ENCODE data around the gene JMJD8.

- peak; percentile 39; the same call in 1 of the 2 replicates for TF ChIP-seq POLR2AphosphoS5 (IDR thresholded peaks at IDR 0.05; ENCODE audit: low read depth, low read length)
- no peak for TF ChIP-seq TAF1 (IDR thresholded peaks at IDR 0.05; ENCODE audit: borderline replicate concordance, insufficient read depth, low read length)
- TF ChIP-seq, protein P1, sequence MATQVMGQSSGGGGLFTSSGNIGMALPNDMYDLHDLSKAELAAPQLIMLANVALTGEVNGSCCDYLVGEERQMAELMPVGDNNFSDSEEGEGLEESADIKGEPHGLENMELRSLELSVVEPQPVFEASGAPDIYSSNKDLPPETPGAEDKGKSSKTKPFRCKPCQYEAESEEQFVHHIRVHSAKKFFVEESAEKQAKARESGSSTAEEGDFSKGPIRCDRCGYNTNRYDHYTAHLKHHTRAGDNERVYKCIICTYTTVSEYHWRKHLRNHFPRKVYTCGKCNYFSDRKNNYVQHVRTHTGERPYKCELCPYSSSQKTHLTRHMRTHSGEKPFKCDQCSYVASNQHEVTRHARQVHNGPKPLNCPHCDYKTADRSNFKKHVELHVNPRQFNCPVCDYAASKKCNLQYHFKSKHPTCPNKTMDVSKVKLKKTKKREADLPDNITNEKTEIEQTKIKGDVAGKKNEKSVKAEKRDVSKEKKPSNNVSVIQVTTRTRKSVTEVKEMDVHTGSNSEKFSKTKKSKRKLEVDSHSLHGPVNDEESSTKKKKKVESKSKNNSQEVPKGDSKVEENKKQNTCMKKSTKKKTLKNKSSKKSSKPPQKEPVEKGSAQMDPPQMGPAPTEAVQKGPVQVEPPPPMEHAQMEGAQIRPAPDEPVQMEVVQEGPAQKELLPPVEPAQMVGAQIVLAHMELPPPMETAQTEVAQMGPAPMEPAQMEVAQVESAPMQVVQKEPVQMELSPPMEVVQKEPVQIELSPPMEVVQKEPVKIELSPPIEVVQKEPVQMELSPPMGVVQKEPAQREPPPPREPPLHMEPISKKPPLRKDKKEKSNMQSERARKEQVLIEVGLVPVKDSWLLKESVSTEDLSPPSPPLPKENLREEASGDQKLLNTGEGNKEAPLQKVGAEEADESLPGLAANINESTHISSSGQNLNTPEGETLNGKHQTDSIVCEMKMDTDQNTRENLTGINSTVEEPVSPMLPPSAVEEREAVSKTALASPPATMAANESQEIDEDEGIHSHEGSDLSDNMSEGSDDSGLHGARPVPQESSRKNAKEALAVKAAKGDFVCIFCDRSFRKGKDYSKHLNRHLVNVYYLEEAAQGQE (IDR thresholded peaks at IDR 0.05; ENCODE audit: insufficient read depth in 1 of 2, low read depth in 2 of 2, low read length in 2 of 2): no peak
Measured at GRCh38 chr16:714079-714478, 29.9 kb upstream of the JMJD8 start.

Measured in PFSK-1 (cell line).